Upper lobe of right lung (tissue), 1 donor: ENCODE measurements around the gene DNAJB9. TPM values are rescaled to one million over a fixed set of nuclear protein-coding genes. Genes with fewer than 3 reads are reported as not detected.

Source experiments
- ATAC-seq: fragments of 200-7000 bp; cut with Tn5 transposase; one replicate; pipeline ENCODE4 v1.9.1; 2020; ENCODE audit warnings: mild to moderate bottlenecking, moderate library complexity
- DNase-seq: peaks from one replicate; pipeline ENCODE4 v3.0.0-alpha.2; 2020
- H3K27ac ChIP-seq: fragments of 200-600 bp; one replicate; pipeline ENCODE4 v1.8.0; 2022
- H3K27me3 ChIP-seq: fragments of 200-600 bp; one replicate; pipeline ENCODE4 v1.8.0; 2022; ENCODE audit warnings: mild to moderate bottlenecking
- H3K36me3 ChIP-seq: fragments of 200-600 bp; one replicate; pipeline ENCODE4 v1.8.0; 2022
- H3K4me1 ChIP-seq: fragments of 200-600 bp; one replicate; pipeline ENCODE4 v1.8.0; 2022
- H3K4me3 ChIP-seq: fragments of 200-600 bp; one replicate; pipeline ENCODE4 v1.8.0; 2022; ENCODE audit warnings: mild to moderate bottlenecking
- H3K9me3 ChIP-seq: fragments of 200-600 bp; one replicate; pipeline ENCODE4 v1.8.0; 2022
- intact Hi-C: fragments of 100-400 bp; cut with DNase I; formaldehyde crosslinking; loops from one replicate; pipeline ENCODE4 v1.11.0; 2022
- total RNA-seq: library from RNA; stranded (reverse); fragmentation: NEBNext Ultra II Directional; extraction: Animal tissue kit (Norgen Biotek cat#: 25700); gene quantifications from one replicate; pipeline ENCODE4 v1.2.1, GENCODE V29; 2021
- TF ChIP-seq, protein P1 (sequence below): fragments of 200-600 bp; IDR thresholded peaks from one replicate; pipeline ENCODE4 v1.8.0; 2022; ENCODE audit warnings: antibody characterized with exemption
- donor health status: DM: no; HTN: yes; CAD: no; lungs with severe emphysema.

The DNAJB9 gene
- total RNA-seq, 1 donor from 2014 or later = 36.5 TPM

GRCh38 chr7:108559253-108559652 lies 10.4 kb upstream of the DNAJB9 start:
- ATAC-seq (no peak), DNase-seq (no peak)
- intact Hi-C loops = no loop called here
- Histone ChIP-seq H3K4me1 (no peaks in the 10 kb centered on the region), H3K36me3 (peaks cover 7% of the 10 kb centered on the region), H3K4me3 (no peak overlapping the region), H3K9me3 (no peaks in the 10 kb centered on the region), H3K27ac (no peak overlapping the region), H3K27me3 (no peaks in the 10 kb centered on the region)
- TF ChIP-seq, protein P1, sequence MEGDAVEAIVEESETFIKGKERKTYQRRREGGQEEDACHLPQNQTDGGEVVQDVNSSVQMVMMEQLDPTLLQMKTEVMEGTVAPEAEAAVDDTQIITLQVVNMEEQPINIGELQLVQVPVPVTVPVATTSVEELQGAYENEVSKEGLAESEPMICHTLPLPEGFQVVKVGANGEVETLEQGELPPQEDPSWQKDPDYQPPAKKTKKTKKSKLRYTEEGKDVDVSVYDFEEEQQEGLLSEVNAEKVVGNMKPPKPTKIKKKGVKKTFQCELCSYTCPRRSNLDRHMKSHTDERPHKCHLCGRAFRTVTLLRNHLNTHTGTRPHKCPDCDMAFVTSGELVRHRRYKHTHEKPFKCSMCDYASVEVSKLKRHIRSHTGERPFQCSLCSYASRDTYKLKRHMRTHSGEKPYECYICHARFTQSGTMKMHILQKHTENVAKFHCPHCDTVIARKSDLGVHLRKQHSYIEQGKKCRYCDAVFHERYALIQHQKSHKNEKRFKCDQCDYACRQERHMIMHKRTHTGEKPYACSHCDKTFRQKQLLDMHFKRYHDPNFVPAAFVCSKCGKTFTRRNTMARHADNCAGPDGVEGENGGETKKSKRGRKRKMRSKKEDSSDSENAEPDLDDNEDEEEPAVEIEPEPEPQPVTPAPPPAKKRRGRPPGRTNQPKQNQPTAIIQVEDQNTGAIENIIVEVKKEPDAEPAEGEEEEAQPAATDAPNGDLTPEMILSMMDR = no peak

DNA sequence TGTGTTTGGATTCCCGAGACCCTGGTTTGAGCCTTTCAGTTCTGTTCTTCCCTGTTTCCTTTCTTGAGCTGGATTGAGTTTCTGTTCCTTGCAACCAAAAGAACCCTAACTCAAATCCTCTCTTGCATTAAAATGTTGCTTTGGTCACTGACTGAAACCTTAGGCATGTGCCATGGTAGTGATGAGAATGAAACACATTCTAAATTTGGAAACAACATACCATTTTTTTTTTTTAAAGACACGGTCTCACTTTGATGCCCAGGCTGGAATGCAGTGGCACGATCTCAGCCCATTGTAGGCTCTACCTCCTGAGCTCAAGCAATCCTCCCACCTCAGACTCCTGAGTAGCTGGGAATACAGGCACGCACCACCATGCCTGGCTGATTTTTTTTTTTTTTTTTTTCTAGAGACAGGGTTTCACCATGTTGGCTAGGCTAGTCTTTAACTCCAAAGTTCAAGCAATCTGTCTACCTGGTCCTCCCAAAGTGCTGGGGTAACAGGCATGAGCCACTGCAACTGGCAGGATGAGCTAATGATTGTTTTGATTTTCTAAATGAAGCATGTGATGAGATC lies 8.5 kb upstream of the DNAJB9 start:
- intact Hi-C loops = no loop called here
- Histone ChIP-seq H3K36me3 (peaks cover 18% of the 10 kb centered on the region), H3K27me3 (no peaks in the 10 kb centered on the region), H3K27ac (no peak overlapping the region), H3K4me1 (no peaks in the 10 kb centered on the region), H3K4me3 (no peak overlapping the region), H3K9me3 (no peaks in the 10 kb centered on the region)
- DNase-seq (no peak), ATAC-seq (no peak)
- TF ChIP-seq, protein P1 = no peak

DNA sequence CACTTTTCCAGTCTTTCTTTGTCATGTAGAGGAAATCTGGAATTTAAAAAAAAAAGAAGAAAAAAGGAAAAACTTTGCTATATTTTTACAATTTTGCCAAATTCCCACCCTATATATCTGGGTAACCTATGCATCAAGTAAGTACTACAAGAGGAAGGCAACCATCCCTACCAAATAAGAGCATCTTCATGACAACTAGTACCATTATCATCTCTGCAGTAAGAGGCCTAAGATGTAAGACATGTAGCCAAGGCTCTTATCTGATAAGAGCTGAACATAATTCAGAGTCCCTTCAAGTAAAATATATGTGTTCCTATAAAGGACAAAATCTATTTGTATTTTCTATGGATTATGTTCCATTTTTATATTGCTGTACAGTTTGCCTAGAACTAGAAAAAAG lies 3.7 kb upstream of the DNAJB9 start:
- DNase-seq (no peak), ATAC-seq (no peak)
- Histone ChIP-seq H3K9me3 (no peaks in the 10 kb centered on the region), H3K4me3 (no peak overlapping the region), H3K36me3 (peaks cover 18% of the 10 kb centered on the region), H3K27ac (no peak overlapping the region), H3K27me3 (no peaks in the 10 kb centered on the region), H3K4me1 (peaks cover 28% of the 10 kb centered on the region)
- intact Hi-C loops = no loop called here
- TF ChIP-seq, protein P1 = no peak

GRCh38 chr7:108568801-108569380 lies 783 bp upstream of the DNAJB9 start:
- intact Hi-C loops = no loop called here
- Histone ChIP-seq H3K36me3 (peaks cover 36% of the 10 kb centered on the region), H3K4me3 (peak overlapping the region; percentile 86), H3K4me1 (peaks cover 54% of the 10 kb centered on the region), H3K27ac (peak overlapping the region; percentile 95), H3K9me3 (no peaks in the 10 kb centered on the region), H3K27me3 (no peaks in the 10 kb centered on the region)
- TF ChIP-seq, protein P1 = no peak
- DNase-seq (no peak), ATAC-seq (no peak)

- peak; percentile 68 for ATAC-seq
- TF ChIP-seq, protein P1 = no peak
- intact Hi-C loops = no loop called here
Observed at GRCh38 chr7:108570146-108570755, 577 bp downstream of the DNAJB9 start.

More at GRCh38 chr7:108570146-108570755, 577 bp downstream of the DNAJB9 start:
- H3K27me3 ChIP-seq = no peaks in the 10 kb centered on the region
- peaks cover 36% of the 10 kb centered on the region for H3K36me3 ChIP-seq
- H3K4me3 ChIP-seq = peak overlapping the region; percentile 86
- H3K9me3 ChIP-seq = no peaks in the 10 kb centered on the region
- DNase-seq = peak; percentile 73
- peaks cover 55% of the 10 kb centered on the region for H3K4me1 ChIP-seq
- peak overlapping the region; percentile 95 for H3K27ac ChIP-seq
